ENCODE results near the gene CARMIL3.

CARMIL3 gene

GRCh38 chr14:24051789-24052655 is at the start of gene CARMIL3:
Gene CARMIL3, plus strand, starts transcription at chr14:24052009. Its CDS starts 145 bp downstream, at chr14:24052154.
- TF ChIP-seq GATA3 (IDR thresholded peaks at IDR 0.05; ENCODE audit: low read depth, low read length) (no peak), GATA2 (IDR thresholded peaks at IDR 0.05; ENCODE audit: low read depth, low read length) (no peak)

GRCh38 chr14:24011051-24011450 is 40.8 kb upstream of the CARMIL3 start:
- no peak for TF ChIP-seq GATA2 (IDR thresholded peaks at IDR 0.05; ENCODE audit: low read depth, low read length)

GRCh38 chr14:24013654-24014514 is 37.9 kb upstream of the CARMIL3 start:
- TF ChIP-seq GATA3 (IDR thresholded peaks at IDR 0.05; ENCODE audit: low read depth, low read length) (no peak), GATA2 (IDR thresholded peaks at IDR 0.05; ENCODE audit: low read depth, low read length) (no peak)

GRCh38 chr14:24032727-24033418 is 18.9 kb upstream of the CARMIL3 start:
- TF ChIP-seq GATA2 (IDR thresholded peaks at IDR 0.05; ENCODE audit: low read depth, low read length) = no peak
- no peak for TF ChIP-seq GATA3 (IDR thresholded peaks at IDR 0.05; ENCODE audit: low read depth, low read length)

- no peak for TF ChIP-seq GATA2 (IDR thresholded peaks at IDR 0.05; ENCODE audit: low read depth, low read length)
- no peak for TF ChIP-seq GATA3 (IDR thresholded peaks at IDR 0.05; ENCODE audit: low read depth, low read length)
Observed at GRCh38 chr14:24036169-24036962, 15.4 kb upstream of the CARMIL3 start.

- TF ChIP-seq GATA3 (IDR thresholded peaks at IDR 0.05; ENCODE audit: low read depth, low read length) (no peak), GATA2 (IDR thresholded peaks at IDR 0.05; ENCODE audit: low read depth, low read length) (no peak)
Observed at GRCh38 chr14:24037658-24038037, 14.2 kb upstream of the CARMIL3 start.

- no peak for TF ChIP-seq GATA3 (IDR thresholded peaks at IDR 0.05; ENCODE audit: low read depth, low read length)
- no peak for TF ChIP-seq GATA2 (IDR thresholded peaks at IDR 0.05; ENCODE audit: low read depth, low read length)
Observed at GRCh38 chr14:24038686-24039085, 13.1 kb upstream of the CARMIL3 start.

GRCh38 chr14:24040692-24041091 is 11.1 kb upstream of the CARMIL3 start:
- TF ChIP-seq GATA3 (IDR thresholded peaks at IDR 0.05; ENCODE audit: low read depth, low read length) (no peak), GATA2 (IDR thresholded peaks at IDR 0.05; ENCODE audit: low read depth, low read length) (no peak)

- TF ChIP-seq GATA3 (IDR thresholded peaks at IDR 0.05; ENCODE audit: low read depth, low read length) (no peak), GATA2 (IDR thresholded peaks at IDR 0.05; ENCODE audit: low read depth, low read length) (no peak)
Observed at GRCh38 chr14:24042746-24043145, 9.1 kb upstream of the CARMIL3 start.

GRCh38 chr14:24051176-24051788 is 527 bp upstream of the CARMIL3 start:
- no peak for TF ChIP-seq GATA3 (IDR thresholded peaks at IDR 0.05; ENCODE audit: low read depth, low read length)
- TF ChIP-seq GATA2 (IDR thresholded peaks at IDR 0.05; ENCODE audit: low read depth, low read length) = no peak

GRCh38 chr14:24052656-24053547 is 1.1 kb downstream of the CARMIL3 start:
- no peak for TF ChIP-seq GATA3 (IDR thresholded peaks at IDR 0.05; ENCODE audit: low read depth, low read length)
- TF ChIP-seq GATA2 (IDR thresholded peaks at IDR 0.05; ENCODE audit: low read depth, low read length) = no peak
